ENCODE results near the gene ANGPTL2.

The ANGPTL2 gene

DNA sequence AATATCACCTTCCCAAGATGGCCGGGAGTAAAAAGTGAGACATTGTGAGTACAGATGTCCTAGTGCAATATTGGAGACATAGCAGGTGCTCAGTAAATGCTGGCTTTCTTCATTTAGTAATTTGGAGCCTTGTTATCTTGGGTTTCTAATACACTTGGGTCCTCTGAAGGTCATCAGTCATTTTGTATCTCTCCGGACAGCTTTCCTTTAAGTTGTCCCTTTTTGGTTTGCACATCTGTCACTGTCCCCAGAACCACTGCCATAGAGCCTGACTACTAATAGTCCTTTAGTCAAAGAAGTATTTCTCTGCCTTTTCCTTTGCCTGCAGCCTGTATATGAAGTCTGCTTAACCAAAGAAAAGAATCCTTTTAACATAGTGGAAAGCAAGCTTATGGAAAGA, 7.8 kb upstream of the ANGPTL2 start:
- no peak for DNase-seq (ENCODE audit: extremely low read depth, low read depth)
- TF ChIP-seq, protein P1, sequence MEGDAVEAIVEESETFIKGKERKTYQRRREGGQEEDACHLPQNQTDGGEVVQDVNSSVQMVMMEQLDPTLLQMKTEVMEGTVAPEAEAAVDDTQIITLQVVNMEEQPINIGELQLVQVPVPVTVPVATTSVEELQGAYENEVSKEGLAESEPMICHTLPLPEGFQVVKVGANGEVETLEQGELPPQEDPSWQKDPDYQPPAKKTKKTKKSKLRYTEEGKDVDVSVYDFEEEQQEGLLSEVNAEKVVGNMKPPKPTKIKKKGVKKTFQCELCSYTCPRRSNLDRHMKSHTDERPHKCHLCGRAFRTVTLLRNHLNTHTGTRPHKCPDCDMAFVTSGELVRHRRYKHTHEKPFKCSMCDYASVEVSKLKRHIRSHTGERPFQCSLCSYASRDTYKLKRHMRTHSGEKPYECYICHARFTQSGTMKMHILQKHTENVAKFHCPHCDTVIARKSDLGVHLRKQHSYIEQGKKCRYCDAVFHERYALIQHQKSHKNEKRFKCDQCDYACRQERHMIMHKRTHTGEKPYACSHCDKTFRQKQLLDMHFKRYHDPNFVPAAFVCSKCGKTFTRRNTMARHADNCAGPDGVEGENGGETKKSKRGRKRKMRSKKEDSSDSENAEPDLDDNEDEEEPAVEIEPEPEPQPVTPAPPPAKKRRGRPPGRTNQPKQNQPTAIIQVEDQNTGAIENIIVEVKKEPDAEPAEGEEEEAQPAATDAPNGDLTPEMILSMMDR (IDR thresholded peaks at IDR 0.05; ENCODE audit: low read depth, low read length), result no peak

- TF ChIP-seq, protein P1 (IDR thresholded peaks at IDR 0.05; ENCODE audit: low read depth, low read length), result no peak
- DNase-seq (ENCODE audit: extremely low read depth, low read depth), result no peak
These were observed 7.3 kb upstream of the ANGPTL2 start for GRCh38 chr9:127129718-127130085.

- TF ChIP-seq, protein P1 (IDR thresholded peaks at IDR 0.05; ENCODE audit: low read depth, low read length), result no peak
These were observed 6.8 kb upstream of the ANGPTL2 start for GRCh38 chr9:127129073-127129717.

GRCh38 chr9:127128341-127129072, 6.1 kb upstream of the ANGPTL2 start:
- TF ChIP-seq, protein P1 (IDR thresholded peaks at IDR 0.05; ENCODE audit: low read depth, low read length), result no peak
- no peak for DNase-seq (ENCODE audit: extremely low read depth, low read depth)

More at GRCh38 chr9:127129073-127129717, 6.8 kb upstream of the ANGPTL2 start:
- DNase-seq (ENCODE audit: extremely low read depth, low read depth), result no peak

- DNase-seq (ENCODE audit: extremely low read depth, low read depth), result no peak
These were observed 4.5 kb upstream of the ANGPTL2 start for GRCh38 chr9:127126971-127127370.

GRCh38 chr9:127124792-127125191, 2.4 kb upstream of the ANGPTL2 start:
- no peak for DNase-seq (ENCODE audit: extremely low read depth, low read depth)
- TF ChIP-seq, protein P1 (IDR thresholded peaks at IDR 0.05; ENCODE audit: low read depth, low read length), result no peak

More at GRCh38 chr9:127126971-127127370, 4.5 kb upstream of the ANGPTL2 start:
- TF ChIP-seq, protein P1 (IDR thresholded peaks at IDR 0.05; ENCODE audit: low read depth, low read length), result no peak

- TF ChIP-seq, protein P1 (IDR thresholded peaks at IDR 0.05; ENCODE audit: low read depth, low read length), result no peak
- no peak for DNase-seq (ENCODE audit: extremely low read depth, low read depth)
These were observed 1.7 kb upstream of the ANGPTL2 start for GRCh38 chr9:127124111-127124531.

All from AG09319 (cell line).